Activated naive CD8-positive, alpha-beta T cell (primary cell): Measurements from ENCODE around the gene POLR2C.

Experiments used
- H3K27ac Mint-ChIP-seq: one replicate; pipeline ENCODE4 v1.8.0; 2021; ENCODE audit warnings: mixed read lengths
- H3K27me3 Mint-ChIP-seq: one replicate; pipeline ENCODE4 v1.8.0; 2021; ENCODE audit warnings: mixed read lengths
- H3K36me3 Mint-ChIP-seq: one replicate; pipeline ENCODE4 v1.8.0; 2021; ENCODE audit warnings: mixed read lengths
- H3K4me1 Mint-ChIP-seq: one replicate; pipeline ENCODE4 v1.8.0; 2021; ENCODE audit warnings: low read depth, mixed read lengths
- H3K4me3 Mint-ChIP-seq: one replicate; pipeline ENCODE4 v1.8.0; 2021; ENCODE audit warnings: mild to moderate bottlenecking, mixed read lengths
- H3K9me3 Mint-ChIP-seq: one replicate; pipeline ENCODE4 v1.8.0; 2021; ENCODE audit warnings: low read depth, mixed read lengths

Gene POLR2C

GRCh38 chr16:57471852-57472664 lies 9.6 kb downstream of the POLR2C start:
- Mint-ChIP-seq H3K4me1 (peaks cover 10% of the 10 kb centered on the region), H3K27me3 (no peaks in the 10 kb centered on the region), H3K36me3 (peaks cover 2% of the 10 kb centered on the region), H3K4me3 (no peak overlapping the region), H3K27ac (peak overlapping the region; percentile 75), H3K9me3 (no peaks in the 10 kb centered on the region)

DNA sequence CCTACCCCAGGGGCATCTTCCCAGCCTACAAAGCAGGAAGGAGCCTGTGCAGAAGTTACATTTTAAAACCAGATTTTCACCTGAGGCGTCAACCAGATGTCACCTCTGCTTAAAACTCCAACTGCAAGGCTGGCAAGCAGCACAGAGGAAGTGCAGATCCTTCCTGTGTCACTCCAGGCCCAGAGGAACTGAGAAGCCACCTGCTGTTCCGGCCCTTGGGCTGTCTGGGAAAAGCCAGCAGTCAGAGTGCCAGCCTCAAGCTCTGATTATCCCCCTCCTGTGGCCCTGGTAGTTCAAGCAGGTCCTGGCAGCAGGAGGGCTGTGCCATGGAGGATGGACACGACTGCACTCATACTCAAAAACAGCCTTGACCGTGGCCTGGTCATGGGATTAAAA lies 10.2 kb downstream of the POLR2C start:
- Mint-ChIP-seq H3K9me3 (no peaks in the 10 kb centered on the region), H3K27ac (no peak overlapping the region), H3K4me1 (peaks cover 10% of the 10 kb centered on the region), H3K4me3 (no peak overlapping the region), H3K36me3 (peaks cover 2% of the 10 kb centered on the region), H3K27me3 (no peaks in the 10 kb centered on the region)

GRCh38 chr16:57473176-57473840 lies 10.8 kb downstream of the POLR2C start:
- Mint-ChIP-seq H3K27me3 (no peaks in the 10 kb centered on the region), H3K9me3 (no peaks in the 10 kb centered on the region), H3K27ac (no peak overlapping the region), H3K4me1 (peaks cover 10% of the 10 kb centered on the region), H3K4me3 (no peak overlapping the region), H3K36me3 (peaks cover under 1% of the 10 kb centered on the region)

DNA sequence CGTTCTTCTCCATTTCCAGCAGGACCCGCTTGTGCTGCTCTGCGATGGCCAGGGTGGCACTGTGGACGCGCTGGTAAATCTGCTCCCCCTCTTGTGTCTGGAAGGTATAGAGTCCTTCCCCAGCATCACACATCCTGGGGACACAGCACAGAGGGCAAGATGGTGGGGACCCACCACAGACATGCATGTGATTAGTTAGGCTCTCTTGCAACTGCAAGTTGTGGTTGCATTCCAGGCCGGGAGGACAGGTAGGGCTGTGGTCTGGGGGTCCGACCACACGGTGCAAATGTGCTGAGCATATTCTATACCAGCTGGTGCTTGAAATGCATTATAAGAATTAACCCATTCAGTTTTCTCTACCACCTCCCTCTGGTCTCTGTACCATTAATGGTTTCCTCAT lies 11.4 kb downstream of the POLR2C start:
- Mint-ChIP-seq H3K36me3 (no peaks in the 10 kb centered on the region), H3K27ac (no peak overlapping the region), H3K9me3 (no peaks in the 10 kb centered on the region), H3K4me3 (no peak overlapping the region), H3K4me1 (peaks cover 12% of the 10 kb centered on the region), H3K27me3 (no peaks in the 10 kb centered on the region)

DNA sequence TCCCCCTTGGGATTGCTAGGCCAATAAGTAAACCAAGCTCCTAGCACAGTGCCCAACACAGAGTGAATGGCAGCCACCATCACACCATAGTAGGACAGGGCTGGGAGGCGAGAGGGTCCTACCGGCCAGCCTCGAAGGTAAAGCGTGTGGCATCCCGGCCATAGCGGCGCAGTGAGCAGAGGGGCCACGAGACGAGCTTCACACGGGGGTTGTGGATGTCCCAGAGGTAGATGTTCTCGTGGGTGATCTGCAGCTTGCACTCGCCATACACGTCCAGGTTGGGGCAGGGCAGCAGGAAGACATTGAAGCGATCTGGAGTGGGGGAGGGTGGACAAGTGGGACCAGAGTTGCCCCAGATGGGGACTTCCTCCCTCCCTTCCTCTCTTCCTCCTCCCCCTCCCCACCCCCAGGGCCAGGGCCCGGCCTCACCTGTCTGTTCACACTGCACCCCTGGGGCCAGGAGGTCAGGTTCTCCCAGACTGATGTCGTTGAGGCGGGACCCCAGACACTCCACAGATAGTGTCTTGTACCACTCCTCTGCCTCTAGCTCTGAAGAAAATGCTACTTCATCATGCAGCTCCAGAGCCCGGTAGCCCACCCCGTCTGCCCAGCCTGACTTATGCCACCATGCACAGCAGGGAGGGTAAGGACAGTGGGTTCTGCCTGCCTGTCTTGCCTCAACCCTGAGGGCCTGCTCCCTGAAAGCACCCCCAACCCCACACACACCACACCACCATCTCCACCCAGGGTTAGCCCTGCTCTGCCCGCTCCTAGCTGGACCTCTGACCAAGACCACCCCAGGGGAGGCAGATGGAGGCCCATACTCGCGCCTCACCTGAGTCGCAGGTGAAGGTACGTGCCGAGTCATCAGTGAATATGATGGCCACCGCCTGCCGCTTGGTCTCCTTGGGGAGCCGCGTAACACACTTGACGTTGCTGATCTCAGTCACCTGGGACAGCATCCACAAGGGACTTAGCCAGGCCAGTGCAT lies 12.5 kb downstream of the POLR2C start:
- Mint-ChIP-seq H3K27me3 (no peaks in the 10 kb centered on the region), H3K4me3 (no peak overlapping the region), H3K4me1 (peaks cover 14% of the 10 kb centered on the region), H3K9me3 (no peaks in the 10 kb centered on the region), H3K36me3 (no peaks in the 10 kb centered on the region), H3K27ac (no peak overlapping the region)

GRCh38 chr16:57475711-57476339 lies 13.3 kb downstream of the POLR2C start:
- Mint-ChIP-seq H3K4me1 (peaks cover 14% of the 10 kb centered on the region), H3K36me3 (no peaks in the 10 kb centered on the region), H3K9me3 (no peaks in the 10 kb centered on the region), H3K27ac (peak overlapping the region; percentile 46), H3K4me3 (peak overlapping the region; percentile 10), H3K27me3 (no peaks in the 10 kb centered on the region)

- peaks cover 14% of the 10 kb centered on the region for H3K4me1 Mint-ChIP-seq
- no peaks in the 10 kb centered on the region for H3K27me3 Mint-ChIP-seq
- no peak overlapping the region for H3K27ac Mint-ChIP-seq
- H3K4me3 Mint-ChIP-seq, result peak overlapping the region; percentile 10
- H3K9me3 Mint-ChIP-seq, result no peaks in the 10 kb centered on the region
- no peaks in the 10 kb centered on the region for H3K36me3 Mint-ChIP-seq
Observed at GRCh38 chr16:57476546-57477410, 14.3 kb downstream of the POLR2C start.

DNA sequence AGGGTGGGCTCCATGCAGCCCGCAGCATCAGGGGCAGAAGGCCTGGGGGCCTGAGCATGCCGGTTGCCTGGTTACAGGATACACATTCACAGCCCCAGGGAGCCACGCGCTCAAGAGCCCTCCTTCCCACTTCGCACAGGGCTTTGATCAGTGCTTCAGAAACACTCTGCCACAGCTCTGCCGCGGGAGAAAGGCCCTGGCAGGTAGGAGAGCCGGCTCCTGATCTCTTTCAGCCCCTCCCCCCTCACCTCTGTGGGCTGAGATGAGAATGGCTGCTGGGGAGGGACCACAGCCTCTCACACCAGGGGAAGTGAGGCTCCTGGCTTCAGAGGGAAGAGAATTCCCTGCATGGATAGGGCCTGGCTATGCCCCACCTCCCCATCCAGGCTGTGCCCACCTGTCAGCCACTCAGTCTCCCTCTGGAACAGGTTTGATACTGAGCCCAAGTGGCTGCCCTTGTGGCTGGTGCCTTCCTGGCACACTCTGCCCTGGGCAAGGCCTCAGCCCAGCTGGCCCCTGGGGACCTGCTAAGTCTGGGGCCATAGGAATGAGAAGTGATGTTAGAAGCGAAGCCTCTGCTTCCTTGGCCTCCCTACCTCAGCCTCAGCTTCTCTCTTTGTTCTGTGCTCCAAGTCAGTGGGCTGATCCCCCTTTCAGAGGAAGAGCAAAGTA lies 15.2 kb downstream of the POLR2C start:
- H3K9me3 Mint-ChIP-seq, result no peaks in the 10 kb centered on the region
- H3K27ac Mint-ChIP-seq, result no peak overlapping the region
- peaks cover 14% of the 10 kb centered on the region for H3K4me1 Mint-ChIP-seq
- H3K36me3 Mint-ChIP-seq, result no peaks in the 10 kb centered on the region
- no peak overlapping the region for H3K4me3 Mint-ChIP-seq
- H3K27me3 Mint-ChIP-seq, result no peaks in the 10 kb centered on the region

GRCh38 chr16:57478396-57479204 lies 16.1 kb downstream of the POLR2C start:
- Mint-ChIP-seq H3K9me3 (no peaks in the 10 kb centered on the region), H3K27ac (no peak overlapping the region), H3K4me3 (no peak overlapping the region), H3K36me3 (no peaks in the 10 kb centered on the region), H3K4me1 (peaks cover 14% of the 10 kb centered on the region), H3K27me3 (no peaks in the 10 kb centered on the region)

DNA sequence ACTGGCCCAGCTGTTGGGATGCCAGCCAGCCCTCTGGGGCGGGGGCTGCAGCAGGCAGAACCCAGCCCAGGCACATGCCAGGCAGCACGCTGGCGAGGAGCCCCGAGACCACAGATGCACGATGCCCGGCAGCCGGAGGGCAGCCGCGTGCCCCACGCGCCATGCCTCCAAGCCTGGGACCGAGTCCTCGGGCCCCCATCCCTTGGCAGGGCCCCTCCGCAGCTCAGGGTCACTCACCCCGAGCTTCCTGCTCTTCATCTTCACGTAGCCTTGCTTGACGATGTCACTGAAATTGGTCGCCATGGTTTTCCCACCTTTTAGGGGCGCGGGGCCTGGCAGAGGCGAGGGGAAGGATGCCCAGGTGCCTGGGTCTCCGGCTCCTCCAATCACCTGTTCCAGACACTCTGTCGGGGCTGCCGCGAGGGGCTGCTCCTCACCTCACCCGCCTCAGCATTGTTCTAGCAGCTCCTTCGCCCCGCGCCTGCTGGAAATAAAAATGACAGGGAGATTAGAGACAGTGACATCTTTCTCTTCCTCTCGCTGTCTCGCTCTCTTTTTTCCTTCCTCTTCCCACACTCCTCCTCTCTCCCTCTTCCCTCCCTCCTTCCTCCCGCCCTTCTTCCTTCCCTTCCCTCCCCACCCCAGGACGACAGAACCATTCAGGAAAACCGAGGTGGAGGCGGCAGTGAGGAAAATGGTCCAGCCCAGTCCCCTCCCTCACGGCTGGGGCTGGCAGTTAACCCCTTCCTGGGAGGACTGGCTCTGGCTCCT lies 16.9 kb downstream of the POLR2C start:
- Mint-ChIP-seq H3K4me3 (no peak overlapping the region), H3K9me3 (no peaks in the 10 kb centered on the region), H3K27ac (no peak overlapping the region), H3K36me3 (no peaks in the 10 kb centered on the region), H3K4me1 (peaks cover 14% of the 10 kb centered on the region), H3K27me3 (no peaks in the 10 kb centered on the region)

DNA sequence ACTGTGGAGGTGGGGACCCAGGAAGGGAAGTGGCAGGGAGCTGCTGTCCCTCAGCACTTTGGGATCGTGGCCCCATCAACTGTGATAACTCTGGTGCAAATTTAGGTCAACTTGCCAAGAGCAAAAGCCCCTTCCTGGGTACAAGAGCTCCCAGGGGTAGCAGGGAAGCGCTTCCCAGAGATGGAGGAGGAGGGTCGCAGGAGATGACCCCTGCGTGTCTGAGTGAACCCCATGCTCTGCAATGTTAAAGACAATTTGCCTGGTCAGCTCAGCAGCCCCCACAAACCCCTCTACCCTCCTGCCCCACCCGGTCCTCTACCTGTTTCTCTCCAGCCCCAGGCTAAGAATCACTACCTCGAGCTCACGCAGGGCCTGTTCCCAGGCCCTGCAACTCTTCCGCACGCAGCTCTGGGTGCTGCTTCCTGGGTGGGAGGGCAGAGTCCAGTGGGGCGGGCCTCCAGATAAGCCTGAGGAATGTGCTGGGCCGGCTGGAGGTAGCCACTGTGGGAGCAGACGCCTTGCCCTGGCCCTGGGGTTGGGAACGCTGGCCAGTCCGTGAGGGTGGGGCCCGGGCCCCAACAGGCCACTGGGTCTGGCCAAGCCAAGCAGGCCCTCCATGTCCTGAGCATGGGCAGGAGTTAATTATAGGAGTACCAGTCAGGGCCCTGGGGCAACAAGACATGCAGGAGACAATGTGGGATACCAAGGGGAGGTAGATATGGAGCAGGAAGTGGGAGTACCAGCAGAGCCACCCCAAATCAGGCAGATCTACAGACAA lies 17.7 kb downstream of the POLR2C start:
- no peaks in the 10 kb centered on the region for H3K9me3 Mint-ChIP-seq
- H3K36me3 Mint-ChIP-seq, result no peaks in the 10 kb centered on the region
- H3K4me3 Mint-ChIP-seq, result no peak overlapping the region
- H3K4me1 Mint-ChIP-seq, result peaks cover 15% of the 10 kb centered on the region
- no peak overlapping the region for H3K27ac Mint-ChIP-seq
- no peaks in the 10 kb centered on the region for H3K27me3 Mint-ChIP-seq
